ENCODE data around the gene OTUD1.

The OTUD1 gene

DNA sequence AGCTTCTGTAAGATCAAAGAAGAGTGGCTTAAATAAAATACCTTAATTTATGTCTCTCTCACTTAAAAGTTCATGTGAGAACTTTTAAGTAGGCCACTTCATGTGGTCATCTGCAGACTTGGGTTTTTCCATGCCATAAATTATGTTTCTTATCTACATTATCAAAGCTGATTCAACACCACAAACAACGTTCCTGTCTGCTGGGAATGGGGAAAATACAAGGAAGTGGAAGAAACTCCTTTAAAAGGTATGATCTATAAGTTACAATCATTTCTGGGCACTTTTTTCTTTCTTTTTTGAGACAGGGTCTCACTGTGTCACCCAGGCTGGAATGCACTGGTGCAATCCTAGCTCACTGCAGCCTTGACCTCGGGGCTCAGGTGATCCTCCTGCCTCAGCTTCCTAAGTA is 16.9 kb upstream of the OTUD1 start:
- DNase-seq (ENCODE audit: low spot score) = no peak

DNA sequence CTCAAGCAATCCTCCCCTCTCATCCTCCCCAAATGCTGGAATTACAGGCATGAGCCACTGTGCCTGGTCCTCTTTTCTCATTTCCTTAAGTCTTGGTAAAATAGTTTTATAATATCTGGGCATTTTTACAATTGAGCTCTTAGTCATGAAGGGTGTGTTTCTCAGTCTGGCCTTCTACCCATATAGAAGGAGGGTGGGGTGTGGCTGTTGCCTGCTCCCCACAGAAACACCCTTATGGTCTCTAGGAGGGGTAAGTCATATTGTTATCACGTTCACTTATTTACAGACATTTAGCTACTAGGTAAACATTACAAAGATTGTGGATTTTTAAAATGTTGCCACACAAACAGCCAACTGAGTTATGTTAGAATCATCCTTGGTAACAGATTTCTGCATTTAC is 6.7 kb upstream of the OTUD1 start:
- DNase-seq (ENCODE audit: low spot score) = no peak

DNA sequence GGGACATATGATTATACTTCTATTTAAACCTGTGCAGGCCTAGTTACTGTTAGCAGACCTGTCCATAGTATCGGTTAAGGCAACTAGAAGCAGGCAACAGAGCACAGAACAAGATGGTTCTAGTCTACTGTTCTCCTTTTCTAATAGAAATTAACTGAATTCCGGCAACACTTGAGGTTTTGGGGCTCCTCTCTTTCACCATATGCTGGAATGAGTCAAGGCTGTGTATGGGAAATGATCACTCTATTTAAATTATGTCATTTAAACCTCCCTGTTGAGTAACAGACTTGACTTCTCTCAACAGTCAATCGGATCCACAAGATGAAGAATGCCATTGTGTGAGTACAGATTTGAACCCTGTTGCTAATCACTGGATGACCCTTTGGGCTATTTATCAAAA is 6.2 kb upstream of the OTUD1 start:
- no peak for DNase-seq (ENCODE audit: low spot score)

DNA sequence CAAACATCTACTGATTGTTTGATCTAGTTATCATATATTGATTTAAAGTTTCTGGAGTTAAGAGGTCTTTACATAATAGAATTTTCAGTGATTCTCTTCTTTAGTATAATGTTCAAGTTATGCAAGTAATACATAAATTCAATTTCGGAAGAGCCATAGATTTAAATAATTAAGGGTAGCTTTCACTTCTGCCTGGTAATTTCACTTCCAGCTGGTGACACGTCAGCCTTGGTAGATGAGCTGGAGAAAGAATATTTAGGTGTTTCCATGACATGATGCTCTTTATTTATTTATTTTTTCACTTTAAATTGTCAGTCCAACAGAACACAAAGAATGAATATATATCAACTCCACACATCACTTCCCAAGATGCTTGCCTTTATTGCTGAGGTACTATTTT is 5.2 kb upstream of the OTUD1 start:
- DNase-seq (ENCODE audit: low spot score) = no peak

DNA sequence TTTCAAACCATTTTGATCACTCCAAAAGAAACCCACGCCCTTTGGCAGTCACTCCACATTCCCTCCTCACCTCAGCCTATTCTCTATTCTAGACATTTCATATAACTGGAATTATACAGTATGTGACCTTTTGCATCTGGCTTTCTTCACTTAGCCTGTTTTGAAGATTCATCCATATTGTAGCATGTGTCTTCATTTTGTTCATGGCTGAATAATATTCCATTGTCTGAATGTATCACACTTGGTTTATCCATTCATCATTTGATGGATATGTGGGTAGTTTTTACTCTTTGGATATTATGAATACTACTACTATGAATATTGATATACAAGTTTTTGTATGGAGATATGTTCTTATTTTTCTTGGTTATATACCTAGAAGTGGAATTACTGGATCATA is 3.5 kb upstream of the OTUD1 start:
- no peak for DNase-seq (ENCODE audit: low spot score)

DNA sequence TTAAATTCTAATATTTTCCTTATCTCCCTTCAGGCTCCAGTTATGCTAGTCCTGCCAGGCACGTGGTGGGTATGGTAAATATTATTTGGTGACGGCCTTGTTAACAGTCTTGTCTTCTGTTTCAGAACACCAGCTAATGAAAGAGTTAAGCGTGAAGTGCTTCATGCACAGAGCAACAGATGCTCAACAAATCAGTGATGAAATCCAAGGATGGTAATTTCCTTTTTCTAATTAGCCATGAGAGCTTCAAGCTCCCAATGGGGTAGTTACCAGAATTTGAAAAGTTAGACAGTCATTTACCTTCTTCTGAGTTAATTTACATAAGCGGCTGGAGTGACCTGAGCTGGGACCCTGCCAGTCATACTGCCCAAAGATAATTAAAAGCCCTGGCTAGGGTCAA is 1.9 kb upstream of the OTUD1 start:
- DNase-seq (ENCODE audit: low spot score) = no peak

DNA sequence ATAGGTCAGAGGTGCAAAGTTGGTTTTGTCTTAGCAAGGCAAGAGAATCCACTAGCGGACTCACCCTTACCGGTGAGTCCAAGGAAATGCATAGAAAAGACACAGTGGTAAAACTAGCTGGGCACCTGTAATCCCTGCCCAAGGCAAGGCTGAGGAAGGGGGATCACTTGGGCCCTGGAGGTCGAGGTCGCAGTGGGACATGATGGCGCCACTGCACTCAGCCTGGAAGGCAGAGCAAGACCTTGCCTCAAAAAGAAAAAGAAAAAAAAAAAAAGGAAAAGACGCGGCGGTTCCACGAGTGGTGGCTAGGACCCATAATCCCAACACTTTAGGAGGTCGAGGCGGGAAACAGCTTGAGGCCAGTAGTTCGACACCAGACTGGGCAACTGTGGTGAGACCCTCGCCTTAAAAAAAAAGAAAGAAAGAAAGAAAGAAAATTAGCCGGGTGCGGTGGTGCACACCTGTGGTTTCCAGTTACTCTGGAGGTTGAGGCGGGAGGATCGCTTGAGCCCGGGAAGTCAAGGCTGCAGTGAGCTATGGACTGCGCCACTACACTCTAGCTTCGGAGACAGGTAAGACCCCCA is 820 bp upstream of the OTUD1 start:
- DNase-seq (ENCODE audit: low spot score) = no peak

DNA sequence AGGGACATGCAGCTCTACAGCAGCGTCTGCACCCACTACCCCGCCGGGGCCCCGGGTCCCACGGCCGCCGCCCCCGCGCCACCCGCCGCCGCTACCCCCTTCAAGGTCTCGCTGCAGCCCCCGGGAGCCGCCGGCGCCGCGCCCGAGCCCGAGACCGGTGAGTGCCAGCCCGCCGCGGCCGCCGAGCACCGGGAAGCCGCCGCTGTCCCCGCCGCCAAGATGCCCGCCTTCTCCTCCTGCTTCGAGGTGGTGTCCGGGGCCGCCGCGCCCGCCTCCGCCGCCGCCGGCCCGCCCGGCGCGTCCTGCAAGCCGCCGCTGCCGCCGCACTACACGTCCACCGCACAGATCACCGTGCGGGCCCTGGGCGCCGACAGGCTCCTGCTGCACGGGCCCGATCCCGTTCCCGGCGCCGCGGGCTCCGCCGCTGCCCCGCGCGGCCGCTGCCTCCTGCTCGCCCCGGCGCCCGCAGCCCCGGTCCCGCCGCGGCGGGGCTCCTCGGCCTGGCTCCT is 631 bp downstream of the OTUD1 start:
- peak; percentile 30 for DNase-seq (ENCODE audit: low spot score)

DNA sequence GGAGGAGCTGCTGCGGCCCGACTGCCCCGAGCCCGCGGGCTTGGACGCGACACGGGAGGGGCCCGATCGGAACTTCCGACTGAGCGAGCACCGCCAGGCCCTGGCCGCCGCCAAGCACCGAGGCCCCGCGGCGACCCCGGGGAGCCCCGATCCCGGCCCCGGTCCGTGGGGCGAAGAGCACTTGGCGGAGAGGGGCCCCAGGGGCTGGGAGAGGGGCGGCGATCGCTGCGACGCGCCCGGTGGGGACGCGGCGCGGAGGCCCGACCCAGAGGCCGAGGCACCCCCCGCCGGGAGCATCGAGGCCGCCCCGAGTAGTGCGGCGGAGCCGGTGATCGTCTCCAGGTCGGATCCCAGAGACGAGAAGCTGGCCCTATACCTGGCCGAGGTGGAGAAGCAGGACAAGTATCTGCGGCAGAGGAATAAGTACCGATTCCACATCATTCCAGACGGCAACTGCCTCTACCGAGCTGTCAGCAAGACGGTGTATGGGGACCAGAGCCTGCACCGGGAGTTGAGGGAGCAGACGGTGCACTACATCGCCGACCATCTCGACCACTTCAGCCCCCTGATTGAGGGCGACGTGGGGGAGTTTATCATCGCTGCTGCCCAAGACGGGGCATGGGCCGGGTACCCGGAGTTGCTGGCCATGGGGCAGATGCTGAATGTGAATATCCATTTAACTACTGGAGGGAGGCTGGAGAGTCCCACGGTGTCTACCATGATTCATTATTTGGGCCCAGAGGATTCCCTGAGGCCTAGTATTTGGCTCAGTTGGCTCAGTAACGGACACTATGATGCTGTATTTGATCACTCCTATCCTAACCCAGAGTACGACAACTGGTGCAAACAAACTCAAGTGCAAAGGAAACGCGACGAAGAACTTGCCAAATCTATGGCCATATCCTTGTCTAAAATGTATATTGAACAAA is 1.4 kb downstream of the OTUD1 start:
- peak; percentile 52 for DNase-seq (ENCODE audit: low spot score)

DNA sequence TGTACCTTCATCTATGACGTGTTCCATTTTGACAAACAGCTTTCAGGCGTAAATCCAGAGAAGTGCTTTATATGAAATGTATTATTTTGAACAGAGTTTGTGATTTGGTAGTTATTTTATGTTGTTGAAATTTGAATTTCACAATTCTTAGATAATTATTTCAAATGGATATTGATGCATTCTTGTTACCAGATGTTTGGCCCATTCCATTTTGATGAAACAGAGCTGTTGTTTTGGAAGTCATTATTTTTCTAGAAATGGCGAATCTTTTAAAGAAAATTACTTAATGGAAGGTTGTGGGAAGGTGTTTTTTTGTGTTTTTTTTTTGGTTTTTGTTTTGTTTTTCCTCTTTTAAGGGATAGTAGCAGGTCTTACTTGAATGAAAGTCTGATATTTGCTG is 2.4 kb downstream of the OTUD1 start:
- no peak for DNase-seq (ENCODE audit: low spot score)

DNA sequence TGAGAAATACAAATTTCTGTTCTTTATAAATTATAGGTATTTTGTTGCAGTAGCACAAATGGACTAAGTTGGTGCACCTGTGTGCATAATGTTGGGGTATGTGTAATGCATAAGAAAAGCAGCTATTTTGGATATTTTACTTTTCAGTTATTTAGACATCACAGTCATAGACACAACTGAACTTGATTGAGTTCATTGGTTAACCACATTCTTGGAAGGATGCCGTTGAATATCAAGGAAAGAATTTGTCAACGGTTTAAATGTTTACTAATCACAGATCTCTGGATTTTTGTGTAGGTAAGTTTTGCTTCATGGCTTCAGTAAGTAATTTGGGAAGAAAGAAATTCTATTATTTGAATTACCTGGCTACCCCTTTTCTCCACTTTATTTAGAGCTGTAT is 4.1 kb downstream of the OTUD1 start:
- DNase-seq (ENCODE audit: low spot score) = no peak

DNA sequence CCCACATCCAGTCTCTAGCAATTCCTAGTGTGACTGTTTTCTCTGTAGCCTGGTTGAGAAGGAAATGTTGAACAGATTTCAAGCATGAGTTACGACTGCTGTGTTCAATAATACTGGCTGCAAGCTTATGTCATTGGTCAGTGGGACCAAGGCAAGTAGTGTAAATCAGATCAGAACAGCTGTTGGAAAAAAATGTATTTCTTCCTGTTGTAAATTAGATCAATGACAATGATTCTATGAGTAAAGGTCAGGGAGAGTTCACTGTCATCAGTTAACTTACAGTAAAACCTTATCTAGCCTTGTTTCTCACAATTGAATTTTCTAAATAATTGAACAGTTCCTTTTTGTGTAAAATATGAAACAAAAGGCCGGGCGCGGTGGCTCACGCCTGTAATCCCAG is 6.7 kb downstream of the OTUD1 start:
- DNase-seq (ENCODE audit: low spot score) = no peak

DNA sequence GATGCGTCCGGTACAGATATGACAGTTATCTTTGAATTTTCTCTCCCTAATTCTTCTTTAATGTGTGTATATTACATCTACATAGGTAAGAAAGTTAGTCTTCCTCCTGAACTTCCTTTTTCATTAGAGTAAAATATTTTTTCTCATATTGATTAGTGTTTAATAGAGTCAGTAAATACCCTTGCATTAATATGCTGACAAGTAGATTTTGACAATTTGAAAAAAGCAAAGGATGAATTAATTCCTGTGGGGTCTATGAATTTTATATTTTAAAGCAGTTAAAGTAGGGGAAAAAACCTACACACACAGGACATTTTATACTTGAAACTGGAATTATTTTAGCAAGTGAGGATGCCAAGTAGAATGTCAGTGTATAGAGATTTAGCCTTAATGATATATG is 9.4 kb downstream of the OTUD1 start:
- DNase-seq (ENCODE audit: low spot score) = no peak

DNA sequence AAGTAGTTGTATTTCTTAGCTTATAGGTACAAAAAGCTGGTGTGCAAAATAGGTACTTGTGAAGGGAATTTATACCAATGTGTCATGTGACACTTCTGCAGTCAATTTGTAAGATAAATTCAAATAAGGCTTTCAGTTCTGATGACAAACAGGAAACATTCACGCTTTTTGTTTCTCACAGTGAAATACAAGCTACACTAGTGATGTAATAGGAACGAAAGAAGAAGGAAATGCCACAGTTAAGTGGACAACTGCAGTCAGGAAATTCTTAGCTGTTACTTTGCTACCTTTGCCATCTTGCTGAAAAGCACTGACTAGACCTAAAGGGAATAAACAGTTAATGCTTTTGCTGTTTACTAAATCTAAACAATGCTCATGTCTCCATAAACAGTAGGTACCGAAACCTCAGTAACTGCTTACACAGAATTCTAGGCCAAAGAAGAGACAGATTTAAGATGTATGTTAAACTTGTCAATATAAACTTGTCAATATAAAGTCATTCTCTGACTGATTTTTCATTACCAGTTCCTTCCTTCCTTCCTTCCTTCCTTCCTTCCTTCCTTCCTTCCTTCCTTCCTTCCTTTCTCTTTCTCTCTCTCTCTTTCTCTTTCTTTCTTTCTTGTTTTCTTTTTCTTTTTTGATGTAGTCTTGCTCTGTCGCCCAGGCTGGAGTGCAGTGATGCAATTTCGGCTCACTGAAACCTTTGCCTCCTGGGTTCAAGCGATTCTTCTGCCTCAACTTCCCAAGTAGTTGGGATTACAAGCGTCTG is 10.1 kb downstream of the OTUD1 start:
- peak; percentile 22 for DNase-seq (ENCODE audit: low spot score)

DNA sequence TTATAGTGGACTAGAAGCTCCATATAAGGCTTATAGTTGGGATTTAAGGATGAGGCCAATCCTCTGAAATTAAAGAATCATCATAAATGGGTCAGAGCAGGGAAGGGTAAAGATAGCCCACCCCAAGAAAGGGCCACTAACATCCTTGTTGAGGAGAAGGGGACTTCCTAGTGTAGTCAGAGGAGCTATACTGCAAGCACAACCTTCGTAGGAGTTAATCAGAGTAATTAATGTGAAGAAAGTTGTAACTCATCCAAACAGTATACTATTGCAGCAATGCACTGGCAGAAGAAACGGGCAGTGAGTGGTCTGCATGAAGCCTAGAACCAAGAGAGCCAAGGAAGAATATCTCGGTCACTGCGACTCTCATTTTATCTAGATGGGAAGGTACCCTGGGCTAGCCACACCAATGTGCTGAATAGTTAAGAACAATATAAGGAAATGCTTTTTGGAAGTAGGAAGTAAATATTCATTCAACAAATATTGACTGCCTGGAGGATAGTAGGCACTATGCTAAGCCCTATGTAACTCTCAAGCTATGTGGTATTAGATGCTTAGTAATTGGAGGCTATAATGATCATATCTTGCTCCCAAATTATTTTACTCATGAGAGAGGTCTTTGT is 13.3 kb downstream of the OTUD1 start:
- no peak for DNase-seq (ENCODE audit: low spot score)

DNA sequence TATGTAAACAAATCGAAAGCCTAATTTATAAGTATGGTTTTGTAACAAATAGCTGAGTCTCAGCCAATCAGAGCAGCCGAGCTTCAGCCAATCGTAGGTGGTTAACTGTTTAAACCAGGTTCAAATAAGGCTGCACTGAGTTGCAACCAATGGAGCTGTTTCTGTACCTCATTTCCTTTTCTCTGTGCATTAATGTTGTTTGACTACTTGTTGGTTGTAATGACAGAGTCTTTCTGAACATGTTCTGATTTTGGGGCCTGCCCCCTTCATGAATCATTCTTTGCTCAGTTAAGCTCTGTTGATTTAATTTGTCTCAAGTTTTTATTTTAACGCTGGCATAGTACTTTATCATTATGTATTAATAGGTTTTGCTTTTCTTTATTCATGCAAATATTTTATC is 14.6 kb downstream of the OTUD1 start:
- no peak for DNase-seq (ENCODE audit: low spot score)

DNA sequence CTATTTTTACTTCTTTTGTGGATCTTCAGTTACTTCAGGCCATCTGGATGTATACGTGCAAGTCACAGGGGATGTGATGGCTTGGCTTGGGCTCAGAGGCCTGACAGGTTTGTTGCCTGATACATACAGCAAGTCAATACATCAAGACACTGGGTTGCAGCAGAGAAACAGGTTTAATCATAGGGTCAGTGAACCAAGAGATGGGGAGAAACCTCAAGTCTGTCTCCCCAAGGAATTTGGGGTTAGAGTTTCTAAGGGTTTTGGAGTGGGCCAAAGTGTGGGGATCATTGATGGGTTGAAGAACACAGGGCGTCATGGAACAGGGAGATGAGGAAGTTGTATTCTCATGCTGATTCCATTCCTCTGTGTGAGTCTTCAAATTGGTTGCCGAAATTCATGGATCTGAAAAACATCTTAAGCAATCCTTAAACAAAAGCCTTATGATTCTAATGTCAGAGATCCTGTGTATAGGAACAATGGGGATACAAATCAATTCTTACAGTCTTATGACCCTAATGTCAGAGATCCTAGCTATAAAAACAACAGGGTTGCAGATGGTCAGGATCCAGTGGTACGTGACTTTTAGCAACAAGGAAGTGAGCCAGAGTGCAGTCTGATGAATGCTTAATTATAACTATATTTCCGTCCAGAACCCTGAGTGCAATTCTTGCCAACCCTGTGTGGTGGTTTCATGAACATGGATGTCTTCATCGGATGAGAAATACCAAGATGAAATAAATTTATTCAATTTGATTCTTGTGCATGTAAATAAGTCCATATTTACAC is 18.9 kb downstream of the OTUD1 start:
- no peak for DNase-seq (ENCODE audit: low spot score)

DNA sequence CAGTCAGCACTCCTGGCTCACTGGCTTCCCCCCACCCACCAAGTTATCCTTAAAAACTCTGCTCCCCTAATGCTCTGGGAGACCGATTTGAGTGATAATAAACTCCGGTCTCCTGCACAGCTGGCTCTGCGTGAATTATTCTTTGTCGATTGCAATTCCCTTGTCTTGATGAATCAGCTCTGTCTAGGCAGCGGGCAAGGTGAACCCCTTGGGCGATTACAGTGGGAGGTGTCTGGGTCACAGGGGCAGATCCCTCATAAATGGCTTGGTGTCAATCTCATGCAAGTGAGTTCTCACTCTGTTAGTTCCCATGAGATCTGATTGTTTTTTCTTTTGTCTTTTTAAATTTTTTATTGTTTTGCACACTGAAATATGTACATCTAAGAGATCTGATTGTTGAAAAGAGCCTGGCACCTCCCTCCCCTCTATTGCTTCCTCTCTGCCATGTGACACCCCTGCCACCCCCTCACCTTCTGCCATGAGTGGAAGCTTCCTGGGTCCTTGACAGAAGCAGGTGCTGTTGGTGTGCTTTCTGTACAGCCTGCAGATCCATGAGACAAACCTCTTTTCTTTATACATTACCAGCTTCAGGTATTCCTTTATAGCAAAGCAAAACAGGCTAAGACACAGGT is 20.5 kb downstream of the OTUD1 start:
- no peak for DNase-seq (ENCODE audit: low spot score)

DNA sequence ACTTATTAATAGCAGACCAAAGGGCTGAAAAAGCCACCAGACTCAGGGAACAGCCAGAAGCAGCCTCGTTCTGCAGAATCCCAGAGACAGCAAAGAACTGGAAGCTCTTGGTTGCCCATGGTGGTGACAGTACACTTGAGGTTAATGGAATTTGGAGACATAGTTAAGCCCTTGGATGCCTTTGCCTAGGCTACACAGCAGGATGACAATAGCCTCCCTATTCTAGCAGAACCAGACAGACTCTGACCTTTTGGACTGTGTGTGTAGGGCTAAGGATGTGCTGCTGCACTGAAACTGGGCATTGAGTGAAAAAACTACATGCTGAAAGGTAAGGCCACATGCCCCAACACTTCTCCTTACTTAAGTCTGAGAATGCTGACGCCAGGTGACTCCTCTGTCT is 22.7 kb downstream of the OTUD1 start:
- no peak for DNase-seq (ENCODE audit: low spot score)

DNA sequence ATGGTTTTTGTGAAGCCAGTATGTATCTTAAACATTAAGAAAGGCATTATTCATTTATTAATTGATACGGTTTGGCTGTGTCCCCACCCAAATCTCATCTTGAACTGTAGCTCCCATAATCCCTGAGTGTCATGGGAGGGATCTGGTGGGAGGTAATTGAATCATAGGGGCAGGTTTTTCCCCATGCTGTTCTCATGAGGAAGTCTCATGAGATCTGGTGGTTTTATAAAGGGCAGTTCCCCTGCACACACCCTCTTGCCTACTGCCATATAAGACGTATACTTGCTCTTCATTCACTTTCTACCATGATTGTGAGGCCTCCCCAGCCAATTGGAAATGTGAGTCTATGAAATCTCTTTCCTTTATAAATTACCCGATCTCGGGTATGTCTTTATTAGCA is 28.1 kb downstream of the OTUD1 start:
- DNase-seq (ENCODE audit: low spot score) = no peak

DNA sequence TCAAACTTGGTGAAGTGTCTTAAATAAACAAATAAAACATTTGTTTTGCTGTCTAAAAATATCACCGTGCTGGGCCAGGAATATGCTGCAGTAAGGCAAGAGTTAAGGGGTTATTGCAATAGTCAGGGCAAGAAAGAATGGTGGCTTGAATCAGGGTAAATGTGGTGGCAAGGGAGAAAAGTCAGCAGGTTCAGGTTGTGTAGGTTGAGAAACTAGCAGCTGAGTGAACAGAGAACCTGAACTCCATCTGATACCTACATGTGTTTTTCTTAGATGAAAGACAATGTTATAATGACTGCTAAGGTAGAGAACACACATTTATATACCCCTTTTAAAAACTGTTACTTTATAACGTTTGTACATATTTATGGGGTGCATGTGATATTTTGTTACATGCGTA is 28.7 kb downstream of the OTUD1 start:
- no peak for DNase-seq (ENCODE audit: low spot score)

Data from RKO (cell line).